ENCODE data around the gene DMD. TPM values are rescaled to one million over a fixed set of nuclear protein-coding genes. Genes with fewer than 3 reads are reported as not detected.
"Not testable (repeated sequence)": the region's sequence is repeated elsewhere in the genome, so short reads cannot be mapped to it uniquely, and the experiment has no call there.

The DMD gene
- 2.0 and 3.8 TPM in 2 replicates for total RNA-seq

- DNase-seq (ENCODE audit: low read depth in 2 of 2) = peak; percentile 3 to 63
Measured at GRCh38 chrX:33211356-33212260, at the start of gene DMD. Gene DMD (minus strand): TSS chrX:33211549. CDS start chrX:33211312, 237 bp downstream.

- DNase-seq (ENCODE audit: low read depth in 2 of 2) = no peak
Measured at GRCh38 chrX:33252306-33252825, 41.0 kb upstream of the DMD start.

- DNase-seq (ENCODE audit: low read depth in 2 of 2) = no peak
Measured at GRCh38 chrX:33218819-33219218, 7.5 kb upstream of the DMD start.

- no peak for DNase-seq (ENCODE audit: low read depth in 2 of 2)
Measured at GRCh38 chrX:33210156-33210555, 1.2 kb downstream of the DMD start.

GRCh38 chrX:33207056-33207455 lies 4.3 kb downstream of the DMD start:
- no peak for DNase-seq (ENCODE audit: low read depth in 2 of 2)

- DNase-seq (ENCODE audit: low read depth in 2 of 2) = no peak
Measured at GRCh38 chrX:33205321-33205720, 6.0 kb downstream of the DMD start.

- peak in 1 of 2 donors; percentile 29 for DNase-seq (ENCODE audit: low read depth in 2 of 2)
Measured at GRCh38 chrX:33204889-33205288, 6.5 kb downstream of the DMD start.

- DNase-seq (ENCODE audit: low read depth in 2 of 2) = peak in 1 of 2 donors; percentile 36
Measured at GRCh38 chrX:33198561-33199279, 12.6 kb downstream of the DMD start.

GRCh38 chrX:33195698-33196097 lies 15.7 kb downstream of the DMD start:
- DNase-seq (ENCODE audit: low read depth in 2 of 2) = no peak

GRCh38 chrX:33194876-33195433 lies 16.4 kb downstream of the DMD start:
- DNase-seq (ENCODE audit: low read depth in 2 of 2) = peak in 1 of 2 donors; percentile 40

- no peak for DNase-seq (ENCODE audit: low read depth in 2 of 2)
Measured at GRCh38 chrX:33194289-33194688, 17.1 kb downstream of the DMD start.

- peak; percentile 0 to 51 for DNase-seq (ENCODE audit: low read depth in 2 of 2)
Measured at GRCh38 chrX:33190016-33190415, 21.3 kb downstream of the DMD start.

GRCh38 chrX:33188881-33189280 lies 22.5 kb downstream of the DMD start:
- no peak for DNase-seq (ENCODE audit: low read depth in 2 of 2)

GRCh38 chrX:33188286-33188685 lies 23.1 kb downstream of the DMD start:
- no peak for DNase-seq (ENCODE audit: low read depth in 2 of 2)

GRCh38 chrX:33184803-33185202 lies 26.5 kb downstream of the DMD start:
- DNase-seq (ENCODE audit: low read depth in 2 of 2) = not testable (repeated sequence)

- DNase-seq (ENCODE audit: low read depth in 2 of 2) = peak in 1 of 2 donors; percentile 37
Measured at GRCh38 chrX:33183361-33183760, 28.0 kb downstream of the DMD start.

GRCh38 chrX:33178690-33179089 lies 32.7 kb downstream of the DMD start:
- DNase-seq (ENCODE audit: low read depth in 2 of 2) = no peak

- DNase-seq (ENCODE audit: low read depth in 2 of 2) = no peak
Measured at GRCh38 chrX:33178218-33178617, 33.1 kb downstream of the DMD start.

GRCh38 chrX:33175201-33175600 lies 36.1 kb downstream of the DMD start:
- no peak for DNase-seq (ENCODE audit: low read depth in 2 of 2)

- no peak for DNase-seq (ENCODE audit: low read depth in 2 of 2)
Measured at GRCh38 chrX:33171041-33171440, 40.3 kb downstream of the DMD start.

- no peak for DNase-seq (ENCODE audit: low read depth in 2 of 2)
Measured at GRCh38 chrX:33161829-33162228, 49.5 kb downstream of the DMD start.

- no peak for DNase-seq (ENCODE audit: low read depth in 2 of 2)
Measured at GRCh38 chrX:33160273-33160672, 51.1 kb downstream of the DMD start.
